GM23338 (cell line): Measurements from ENCODE around the gene AGPS. TPM values are rescaled to one million over a fixed set of nuclear protein-coding genes. Genes with fewer than 3 reads are reported as not detected.

ENCODE experiments used
- ATAC-seq: fragments of 200-7000 bp; cut with Tn5 transposase; 3 replicates; pipeline ENCODE4 v1.9.1; 2020
- DNase-seq: peaks from one replicate; pipeline ENCODE4 v3.0.0-alpha.2; 2015; ENCODE audit warnings: low spot score
- H2AFZ ChIP-seq: fragments of 200-600 bp; sonication (generic); 2 replicates; pipeline ENCODE4 v1.8.0; 2016; ENCODE audit warnings: antibody characterized with exemption, mild to moderate bottlenecking, moderate library complexity
- H3F3A ChIP-seq: fragments of 200-600 bp; sonication (generic); replicated peaks from 2 replicates; pipeline ENCODE4 v1.8.0; 2017; ENCODE audit warnings: antibody characterized with exemption, mixed run types, low read depth
- H3K27ac ChIP-seq: fragments of 200-600 bp; sonication (generic); 2 replicates; pipeline ENCODE4 v1.6.1; 2016; ENCODE audit warnings: low read depth
- H3K27me3 ChIP-seq: fragments of 200-600 bp; sonication (generic); 2 replicates; pipeline ENCODE4 v1.8.0; 2016; ENCODE audit warnings: mild to moderate bottlenecking, mixed run types, moderate library complexity; ENCODE audit not compliant: insufficient read depth
- H3K36me3 ChIP-seq: fragments of 200-600 bp; sonication (generic); 2 replicates; pipeline ENCODE4 v1.8.0; 2016; ENCODE audit warnings: mild to moderate bottlenecking; ENCODE audit not compliant: insufficient read depth
- H3K4me1 ChIP-seq: fragments of 200-600 bp; sonication (generic); 2 replicates; pipeline ENCODE4 v1.8.0; 2016; ENCODE audit warnings: mild to moderate bottlenecking, moderate library complexity; ENCODE audit not compliant: insufficient read depth
- H3K4me2 ChIP-seq: fragments of 200-600 bp; sonication (generic); 2 replicates; pipeline ENCODE4 v1.7.1; 2017; ENCODE audit warnings: mixed run types
- H3K4me3 ChIP-seq: fragments of 200-600 bp; sonication (generic); 2 replicates; pipeline ENCODE4 v1.6.1; 2016; ENCODE audit warnings: mixed run types
- H3K79me2 ChIP-seq: fragments of 200-600 bp; sonication (generic); replicated peaks from 2 replicates; pipeline ENCODE4 v1.8.0; 2017; ENCODE audit warnings: mild to moderate bottlenecking; ENCODE audit not compliant: insufficient read depth
- H3K9me2 ChIP-seq: fragments of 200-600 bp; sonication (generic); 2 replicates; pipeline ENCODE4 v1.8.0; 2017; ENCODE audit not compliant: insufficient read depth
- H4K20me1 ChIP-seq: fragments of 200-600 bp; sonication (generic); replicated peaks from 2 replicates; pipeline ENCODE4 v1.8.0; 2017; ENCODE audit warnings: mild to moderate bottlenecking; ENCODE audit not compliant: insufficient read depth
- H3K27ac Mint-ChIP-seq: 2 replicates; pipeline ENCODE4 v1.8.0; 2020; ENCODE audit warnings: inconsistent platforms, mild to moderate bottlenecking, moderate library complexity, mixed read lengths
- H3K27me3 Mint-ChIP-seq: 3 replicates; pipeline ENCODE4 v1.8.0; 2022; ENCODE audit warnings: low read depth, mild to moderate bottlenecking, moderate library complexity, mixed read lengths, inconsistent platforms; ENCODE audit not compliant: insufficient read depth, poor library complexity
- H3K36me3 Mint-ChIP-seq: 3 replicates; pipeline ENCODE4 v1.8.0; 2021; ENCODE audit warnings: low read depth, mild to moderate bottlenecking, inconsistent platforms, moderate library complexity, mixed read lengths
- H3K4me1 Mint-ChIP-seq: 3 replicates; pipeline ENCODE4 v1.8.0; 2020; ENCODE audit warnings: mild to moderate bottlenecking, inconsistent platforms, mixed read lengths
- H3K4me3 Mint-ChIP-seq: 3 replicates; pipeline ENCODE4 v1.8.0; 2021; ENCODE audit warnings: moderate library complexity, mild to moderate bottlenecking, inconsistent platforms, mixed read lengths
- H3K9me3 Mint-ChIP-seq: 3 replicates; pipeline ENCODE4 v1.8.0; 2020; ENCODE audit warnings: moderate library complexity, mild to moderate bottlenecking, inconsistent platforms, mixed read lengths
- CREB1 ChIP-seq: fragments of 250-450 bp; sonication (Bioruptor Pico); IDR thresholded peaks from 2 replicates; pipeline ENCODE4 v1.5.0; 2020; ENCODE audit warnings: low read depth, mild to moderate bottlenecking, moderate library complexity
- EZH2 ChIP-seq: fragments of 200-600 bp; sonication (generic); IDR thresholded peaks from one replicate; pipeline ENCODE4 v1.8.0; 2017; ENCODE audit warnings: antibody characterized with exemption, mild to moderate bottlenecking, low read depth; ENCODE audit not compliant: unreplicated experiment
- EZH2phosphoT487 ChIP-seq: fragments of 200-600 bp; sonication (generic); IDR thresholded peaks from one replicate; pipeline ENCODE4 v1.8.1; 2018; ENCODE audit warnings: antibody characterized with exemption; ENCODE audit not compliant: unreplicated experiment
- JUNB ChIP-seq: IDR thresholded peaks from one replicate; pipeline ENCODE4 v1.6.1; 2016; ENCODE audit warnings: antibody characterized with exemption; ENCODE audit not compliant: unreplicated experiment
- NANOG ChIP-seq: IDR thresholded peaks from 2 replicates; pipeline ENCODE4 v1.6.1; 2016; ENCODE audit warnings: antibody characterized with exemption, borderline replicate concordance
- POLR2AphosphoS5 ChIP-seq: IDR thresholded peaks from 2 replicates; pipeline ENCODE4 v1.6.1; 2016; ENCODE audit warnings: antibody characterized with exemption, low read depth
- REST ChIP-seq: IDR thresholded peaks from one replicate; pipeline ENCODE4 v1.6.1; 2018; ENCODE audit warnings: antibody characterized with exemption; ENCODE audit not compliant: unreplicated experiment
- ZNF114 ChIP-seq: fragments of 250-450 bp; sonication (Bioruptor Pico); IDR thresholded peaks from 2 replicates; pipeline ENCODE4 v1.5.0; 2020; ENCODE audit warnings: mild to moderate bottlenecking, moderate library complexity
- polyA plus RNA-seq: library from polyadenylated mRNA; unstranded; fragments of >200 nt; fragmentation: Nextera tagmentation; extraction: Ambion mirVana; gene quantifications from 2 replicates; pipeline ENCODE4 v1.2.1, GENCODE V29; 2016
- total RNA-seq: library from RNA; depleted of rRNA; stranded (reverse); fragments of >200 nt; shearing (Covaris generic); gene quantifications from 2 replicates; pipeline ENCODE4 v1.2.3, GENCODE V29; 2014
- TF ChIP-seq, protein P1 (sequence below), 2 experiments: fragments of 200-600 bp in 1 of 2; sonication (generic) in 1 of 2; conservative IDR thresholded peaks; 2 replicates each; pipeline versions ENCODE4 v1.5.1 to v1.6.1; 2016 to 2017; ENCODE audit warnings: antibody characterized with exemption in 2 of 2, low read depth in 2 of 2, mild to moderate bottlenecking in 2 of 2, moderate library complexity in 1 of 2
- TF ChIP-seq, protein P2 (sequence below): IDR thresholded peaks from 2 replicates; pipeline ENCODE4 v1.6.1; 2016; ENCODE audit warnings: antibody characterized with exemption

Gene AGPS
- total and polyA plus RNA-seq, 2 experiments from 2014 or later, result 14.6 to 73.2 TPM

DNA sequence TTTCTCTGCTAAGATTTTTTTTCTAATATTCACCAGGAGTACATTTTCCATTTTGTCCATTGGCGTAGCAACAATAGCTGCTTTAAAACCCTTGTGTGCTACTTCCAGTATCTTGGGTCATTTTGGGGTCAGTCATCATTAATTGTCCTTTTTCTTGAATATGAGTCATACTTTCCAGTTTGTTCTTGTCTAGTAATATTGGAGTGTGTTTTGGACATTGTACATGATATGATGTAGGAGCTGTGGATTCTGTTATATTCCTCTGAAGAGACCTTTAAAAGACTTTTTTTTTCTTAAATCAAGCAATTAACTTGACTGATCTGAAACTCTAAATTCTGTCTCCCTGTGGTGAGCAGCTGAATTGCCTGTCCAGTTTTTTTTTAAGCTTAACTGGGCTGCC is 40.8 kb downstream of the AGPS start:
- H3K4me1 ChIP-seq, result no peaks in the 10 kb centered on the region
- peaks cover 5% of the 10 kb centered on the region; the same call in 1 of the 2 replicates for H3K9me2 ChIP-seq
- DNase-seq (no peak), ATAC-seq (no peak)
- H3K4me3 Mint-ChIP-seq, result no peak overlapping the region
- peaks cover 27% of the 10 kb centered on the region for H3K9me3 Mint-ChIP-seq
- no peak overlapping the region for H3K4me2 ChIP-seq
- H3K79me2 ChIP-seq, result peaks cover 46% of the 10 kb centered on the region
- TF ChIP-seq, protein P1, sequence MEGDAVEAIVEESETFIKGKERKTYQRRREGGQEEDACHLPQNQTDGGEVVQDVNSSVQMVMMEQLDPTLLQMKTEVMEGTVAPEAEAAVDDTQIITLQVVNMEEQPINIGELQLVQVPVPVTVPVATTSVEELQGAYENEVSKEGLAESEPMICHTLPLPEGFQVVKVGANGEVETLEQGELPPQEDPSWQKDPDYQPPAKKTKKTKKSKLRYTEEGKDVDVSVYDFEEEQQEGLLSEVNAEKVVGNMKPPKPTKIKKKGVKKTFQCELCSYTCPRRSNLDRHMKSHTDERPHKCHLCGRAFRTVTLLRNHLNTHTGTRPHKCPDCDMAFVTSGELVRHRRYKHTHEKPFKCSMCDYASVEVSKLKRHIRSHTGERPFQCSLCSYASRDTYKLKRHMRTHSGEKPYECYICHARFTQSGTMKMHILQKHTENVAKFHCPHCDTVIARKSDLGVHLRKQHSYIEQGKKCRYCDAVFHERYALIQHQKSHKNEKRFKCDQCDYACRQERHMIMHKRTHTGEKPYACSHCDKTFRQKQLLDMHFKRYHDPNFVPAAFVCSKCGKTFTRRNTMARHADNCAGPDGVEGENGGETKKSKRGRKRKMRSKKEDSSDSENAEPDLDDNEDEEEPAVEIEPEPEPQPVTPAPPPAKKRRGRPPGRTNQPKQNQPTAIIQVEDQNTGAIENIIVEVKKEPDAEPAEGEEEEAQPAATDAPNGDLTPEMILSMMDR (conservative IDR thresholded peaks at IDR 0.05; ENCODE audit: low read depth in 2 of 2), result peak in 1 of 2 experiments; percentile 14; a peak in 1 of 4 replicates
- no peak for TF ChIP-seq EZH2phosphoT487
- peaks cover 41% of the 10 kb centered on the region for H3K36me3 Mint-ChIP-seq
- 0 out of 2 replicates have a peak, but pooled peaks cover 5% of the 10 kb centered on the region for H4K20me1 ChIP-seq
- H3K36me3 ChIP-seq, result peaks cover 4% of the 10 kb centered on the region; the same call in 1 of the 2 replicates
- H2AFZ ChIP-seq, result no peak overlapping the region
- H3F3A ChIP-seq, result no peaks in the 10 kb centered on the region
- H3K27ac ChIP-seq, result no peak overlapping the region
- no peaks in the 10 kb centered on the region for H3K27me3 ChIP-seq
- H3K4me3 ChIP-seq, result no peak overlapping the region
- no peak overlapping the region for H3K27ac Mint-ChIP-seq
- no peaks in the 10 kb centered on the region for H3K27me3 Mint-ChIP-seq
- no peaks in the 10 kb centered on the region; the same call in 2 of the 3 replicates for H3K4me1 Mint-ChIP-seq

- H3K27ac Mint-ChIP-seq, result no peak overlapping the region
- Histone ChIP-seq H3K9me2 (peaks cover 5% of the 10 kb centered on the region; the same call in 1 of the 2 replicates), H3F3A (no peaks in the 10 kb centered on the region), H3K4me3 (no peak overlapping the region), H4K20me1 (no peaks in the 10 kb centered on the region), H3K4me1 (no peaks in the 10 kb centered on the region), H3K4me2 (no peak overlapping the region), H3K36me3 (peaks cover 4% of the 10 kb centered on the region; the same call in 1 of the 2 replicates), H2AFZ (no peak overlapping the region), H3K27me3 (no peaks in the 10 kb centered on the region), H3K27ac (no peak overlapping the region), H3K79me2 (peaks cover 35% of the 10 kb centered on the region)
- H3K4me3 Mint-ChIP-seq, result no peak overlapping the region
- DNase-seq, result no peak
- peaks cover 24% of the 10 kb centered on the region for H3K9me3 Mint-ChIP-seq
- peaks cover 31% of the 10 kb centered on the region for H3K36me3 Mint-ChIP-seq
- ATAC-seq, result no peak
- H3K27me3 Mint-ChIP-seq, result no peaks in the 10 kb centered on the region
- no peaks in the 10 kb centered on the region for H3K4me1 Mint-ChIP-seq
- TF ChIP-seq ZNF114 (CRISPR knock-in tag) (no peak), JUNB (no peak), POLR2AphosphoS5 (no peak), REST (no peak), EZH2phosphoT487 (no peak), EZH2 (no peak), NANOG (no peak), CREB1 (CRISPR knock-in tag) (no peak)
- TF ChIP-seq, protein P2, sequence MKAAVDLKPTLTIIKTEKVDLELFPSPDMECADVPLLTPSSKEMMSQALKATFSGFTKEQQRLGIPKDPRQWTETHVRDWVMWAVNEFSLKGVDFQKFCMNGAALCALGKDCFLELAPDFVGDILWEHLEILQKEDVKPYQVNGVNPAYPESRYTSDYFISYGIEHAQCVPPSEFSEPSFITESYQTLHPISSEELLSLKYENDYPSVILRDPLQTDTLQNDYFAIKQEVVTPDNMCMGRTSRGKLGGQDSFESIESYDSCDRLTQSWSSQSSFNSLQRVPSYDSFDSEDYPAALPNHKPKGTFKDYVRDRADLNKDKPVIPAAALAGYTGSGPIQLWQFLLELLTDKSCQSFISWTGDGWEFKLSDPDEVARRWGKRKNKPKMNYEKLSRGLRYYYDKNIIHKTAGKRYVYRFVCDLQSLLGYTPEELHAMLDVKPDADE, result no peak
Measured at GRCh38 chr2:177434475-177434874, 41.9 kb downstream of the AGPS start.
